Psoas muscle (tissue), 8 donors: Measurements from ENCODE around the gene SLIT3. TPM values are rescaled to one million over a fixed set of nuclear protein-coding genes. Genes with fewer than 3 reads are reported as not detected.

Experiments used
- ATAC-seq, 4 donors: fragments of 200-7000 bp; cut with Tn5 transposase; one replicate each; pipeline ENCODE4 v1.9.1; 2020; ENCODE audit warnings: moderate library complexity in 3 of 4, mild to moderate bottlenecking in 2 of 4
- DNase-seq, 2 donors: peaks; one replicate each; pipeline ENCODE4 v3.0.0-alpha.2; 2020
- H3K27ac ChIP-seq: fragments of 200-600 bp; one replicate; pipeline ENCODE4 v1.8.0; 2022
- H3K27me3 ChIP-seq, 3 donors: fragments of 200-600 bp in 1 of 3; one replicate each; pipeline versions ENCODE4 v1.6.1 to v1.8.0; 2013 to 2022; ENCODE audit warnings: low read length in 2 of 3, mild to moderate bottlenecking in 2 of 3, moderate library complexity in 1 of 3; ENCODE audit not compliant: insufficient read depth in 3 of 3
- H3K36me3 ChIP-seq, 2 donors: fragments of 200-600 bp in 1 of 2; one replicate each; pipeline versions ENCODE4 v1.6.1 to v1.8.0; 2013 to 2022; ENCODE audit warnings: low read depth in 1 of 2, mild to moderate bottlenecking in 1 of 2, moderate library complexity in 1 of 2; ENCODE audit not compliant: insufficient read depth in 1 of 2
- H3K4me1 ChIP-seq: fragments of 200-600 bp; one replicate; pipeline ENCODE4 v1.8.0; 2022
- H3K4me3 ChIP-seq: fragments of 200-600 bp; one replicate; pipeline ENCODE4 v1.8.0; 2022; ENCODE audit warnings: mild to moderate bottlenecking
- H3K9me3 ChIP-seq: fragments of 200-600 bp; one replicate; pipeline ENCODE4 v1.8.0; 2022
- CTCF ChIP-seq: fragments of 200-600 bp; IDR thresholded peaks from one replicate; pipeline ENCODE4 v1.8.0; 2022; ENCODE audit warnings: antibody characterized with exemption
- WGBS, 3 donors: extraction: QIAGEN DNeasy Blood & Tissue Kit; methylation state at CpG; one replicate each; pipeline versions ENCODE4 v1.1.6 to v1.1.7; 2013; 5-methylcytosine and 5-hydroxymethylcytosine counted together
- intact Hi-C, 2 donors: fragments of 100-400 bp; cut with DNase I; formaldehyde crosslinking; loops; one replicate each; pipeline versions ENCODE4 v1.11.0 to v1.14.2; 2022
- polyA plus RNA-seq, 3 donors: library from polyadenylated mRNA; stranded (reverse); fragments of 200-250 nt; gene quantifications; one replicate each; pipeline ENCODE4 v1.2.3, GENCODE V29; 2013
- total RNA-seq, 4 donors: library from RNA; stranded (reverse); fragmentation: NEBNext Ultra II Directional in 2 of 4; extraction: Animal tissue kit (Norgen Biotek cat#: 25700) in 2 of 4; gene quantifications; one replicate each; pipeline versions ENCODE4 v1.2.1 to v1.2.4, GENCODE V29; 2021 to 2023
- donor health status: healthy with polysubstance abuse.
- donor health status: DM: no; HTN: no; CAD: no; lungs with moderate emphysema.
- donor health status: Bipolar disorder and iron deficiency.
- donor health status: healthy.
- donor health status: DM: yes; HTN: yes; CAD: no.
- donor health status: DM: no; HTN: no; CAD: no.
- donor health status: DM: no; HTN: no; CAD: no.
- donor health status: DM: yes; HTN: yes; CAD: no.

SLIT3 gene
- total and polyA plus RNA-seq, 7 donors = 0.81 to 5.9 (median 2.1) TPM

GRCh38 chr5:168851902-168852321 is 449.0 kb downstream of the SLIT3 start:
- Histone ChIP-seq H3K27me3 (peaks cover 0 to 6% (median 0%) of the 10 kb centered on the region in 3 donors), H3K4me3 (no peak overlapping the region), H3K27ac (no peak overlapping the region), H3K4me1 (no peaks in the 10 kb centered on the region), H3K9me3 (no peaks in the 10 kb centered on the region), H3K36me3 (no peaks in the 10 kb centered on the region)
- no peak for TF ChIP-seq CTCF
- 19 to 24% (median 21%) methylated on average over 7 of the region's 7 CpGs for WGBS, 3 donors
- ATAC-seq (no peak), DNase-seq (no peak)
- intact Hi-C loops = no loop called here

GRCh38 chr5:168850683-168851082 is 450.3 kb downstream of the SLIT3 start:
- intact Hi-C loops = no loop called here
- no peaks in the 10 kb centered on the region for H3K9me3 ChIP-seq

GRCh38 chr5:168848569-168848968 is 452.4 kb downstream of the SLIT3 start:
- 53 to 57% (median 55%) methylated on average over 8 of the region's 8 CpGs for WGBS, 3 donors
- DNase-seq = no peak
- no peak overlapping the region for H3K27ac ChIP-seq
- no peak overlapping the region for H3K4me3 ChIP-seq
- H3K27me3 ChIP-seq = peaks cover 0 to 6% (median 6%) of the 10 kb centered on the region in 3 donors
- no peak for ATAC-seq
- H3K4me1 ChIP-seq = no peaks in the 10 kb centered on the region
- intact Hi-C loops = no loop called here
- TF ChIP-seq CTCF = no peak
- no peaks in the 10 kb centered on the region for H3K36me3 ChIP-seq
- H3K9me3 ChIP-seq = no peaks in the 10 kb centered on the region

More at GRCh38 chr5:168850683-168851082, 450.3 kb downstream of the SLIT3 start:
- Histone ChIP-seq H3K27ac (no peak overlapping the region), H3K4me1 (no peaks in the 10 kb centered on the region), H3K4me3 (no peak overlapping the region), H3K27me3 (peaks cover 0 to 6% (median 0%) of the 10 kb centered on the region in 3 donors), H3K36me3 (no peaks in the 10 kb centered on the region)
- 87 to 93% (median 93%) methylated on average over 5 of the region's 5 CpGs for WGBS, 3 donors
- DNase-seq (no peak), ATAC-seq (no peak)
- TF ChIP-seq CTCF = no peak

- no peaks in the 10 kb centered on the region for H3K36me3 ChIP-seq
- ATAC-seq (no peak), DNase-seq (no peak)
- intact Hi-C loops = no loop called here
- no peaks in the 10 kb centered on the region for H3K4me1 ChIP-seq
- no peaks in the 10 kb centered on the region for H3K9me3 ChIP-seq
- no peak overlapping the region for H3K4me3 ChIP-seq
- 60 to 64% (median 63%) methylated on average over 10 of the region's 10 CpGs for whole genome bisulfite sequencing, 3 donors
- no peak overlapping the region for H3K27ac ChIP-seq
- TF ChIP-seq CTCF = no peak
- H3K27me3 ChIP-seq = peaks cover under 1 to 12% (median 6%) of the 10 kb centered on the region in 3 donors
These were observed 453.3 kb downstream of the SLIT3 start for GRCh38 chr5:168847511-168848073.

GRCh38 chr5:168844922-168845296 is 456.0 kb downstream of the SLIT3 start:
- no peak for TF ChIP-seq CTCF
- DNase-seq (no peak), ATAC-seq (no peak)
- intact Hi-C loops = no loop called here
- H3K27me3 ChIP-seq = peaks cover 2 to 13% (median 6%) of the 10 kb centered on the region in 3 donors
- H3K4me3 ChIP-seq = no peak overlapping the region
- H3K9me3 ChIP-seq = no peaks in the 10 kb centered on the region
- no peaks in the 10 kb centered on the region for H3K36me3 ChIP-seq
- no peak overlapping the region for H3K27ac ChIP-seq
- H3K4me1 ChIP-seq = no peaks in the 10 kb centered on the region
- 43 to 44% (median 44%) methylated on average over 8 of the region's 8 CpGs for WGBS, 3 donors
